Adrenal gland (tissue), 5 donors: Measurements from ENCODE around the gene XPNPEP2.

Source experiments
- CTCF ChIP-seq, 6 experiments: fragments of 450-650 bp in 4 of 6; fragments of 200-600 bp in 2 of 6; sonication (generic) in 1 of 6; IDR thresholded peaks; 1 replicate in 5 of 6; 2 replicates in 1 of 6; pipeline versions ENCODE4 v1.5.1 to v1.8.0; 2016 to 2021; ENCODE audit warnings: antibody characterized with exemption in 6 of 6, mild to moderate bottlenecking in 2 of 6, moderate library complexity in 1 of 6
- POLR2A ChIP-seq, 2 donors: fragments of 450-650 bp; IDR thresholded peaks; one replicate each; pipeline ENCODE4 v1.6.1; 2017; ENCODE audit warnings: antibody characterized with exemption in 2 of 2, mild to moderate bottlenecking in 2 of 2, moderate library complexity in 1 of 2
- donor health status: DM: no; HTN: no; CAD: no.

- TF ChIP-seq CTCF (IDR thresholded peaks at IDR 0.05) = no peak
- TF ChIP-seq POLR2A (IDR thresholded peaks at IDR 0.05) = no peak
Measured at GRCh38 chrX:129749069-129749468, 10.3 kb downstream of the XPNPEP2 start.
